MM.1S (cell line): ENCODE results near the gene SCYL2.
"Not testable (repeated sequence)": the region's sequence is repeated elsewhere in the genome, so short reads cannot be mapped to it uniquely, and the experiment has no call there.

Source experiments
- CTCF ChIP-seq: fragments of 300-600 bp; sonication (generic); IDR thresholded peaks from 2 replicates; pipeline ENCODE4 v1.5.1; 2016; ENCODE audit warnings: antibody characterized with exemption, low read length, mixed read lengths
- EZH2 ChIP-seq: fragments of 300-600 bp; sonication (generic); optimal IDR thresholded peaks from 2 replicates; pipeline ENCODE3; 2017; ENCODE audit warnings: low read depth, mild to moderate bottlenecking, antibody characterized with exemption, low read length, mixed read lengths
- EZH2phosphoT487 ChIP-seq: fragments of 300-600 bp; sonication (generic); IDR thresholded peaks from 2 replicates; pipeline ENCODE4 v1.6.1; 2018; ENCODE audit warnings: antibody characterized with exemption, low read length

GRCh38 chr12:100308138-100308537, 41.2 kb downstream of the SCYL2 start:
- not testable (repeated sequence) for TF ChIP-seq CTCF, EZH2, EZH2phosphoT487
